Keratinocyte (primary cell): Measurements from ENCODE around the gene WNT4. TPM values are rescaled to one million over a fixed set of nuclear protein-coding genes. Genes with fewer than 3 reads are reported as not detected.
A peak's percentile ranks its signal among the peaks of the same experiment; 100 is the strongest.
"Not testable (repeated sequence)": the region's sequence is repeated elsewhere in the genome, so short reads cannot be mapped to it uniquely, and the experiment has no call there.

ENCODE experiments used
- DNase-seq: peaks from one replicate; pipeline ENCODE4 v3.0.0-alpha.2; 2011; ENCODE audit warnings: low read depth, missing footprints, low spot score
- FAIRE-seq: peaks from 2 replicates; lab custom pipeline; 2011; peaks lifted over from hg19 to GRCh38; lab: Jason Lieb, UNC
- H2AFZ ChIP-seq: 2 replicates; pipeline ENCODE4 v1.6.0; 2012; ENCODE audit warnings: low read length, control low read depth, inconsistent platforms; ENCODE audit not compliant: control insufficient read depth
- H3K27ac ChIP-seq: 2 replicates; pipeline ENCODE4 v1.5.1; 2011; ENCODE audit warnings: low read length; ENCODE audit not compliant: control insufficient read depth, insufficient read depth
- H3K27me3 ChIP-seq: 3 replicates; pipeline ENCODE4 v1.6.0; 2011; ENCODE audit warnings: low read length; ENCODE audit not compliant: control insufficient read depth, insufficient read depth; ENCODE audit errors: extremely low read depth
- H3K36me3 ChIP-seq, 2 experiments: 2 replicates in 1 of 2; 3 replicates in 1 of 2; pipeline ENCODE4 v1.5.1; 2011; ENCODE audit warnings: low read length in 2 of 2, mild to moderate bottlenecking in 1 of 2; ENCODE audit not compliant: control insufficient read depth in 2 of 2, insufficient read depth in 2 of 2; ENCODE audit errors: extremely low read depth in 1 of 2
- H3K4me1 ChIP-seq: 3 replicates; pipeline ENCODE4 v1.5.1; 2011; ENCODE audit warnings: low read length; ENCODE audit not compliant: control insufficient read depth, insufficient read depth; ENCODE audit errors: extremely low read depth
- H3K4me2 ChIP-seq: 3 replicates; pipeline ENCODE4 v1.6.0; 2011; ENCODE audit warnings: low read depth, low read length; ENCODE audit not compliant: control insufficient read depth, insufficient read depth; ENCODE audit errors: extremely low read depth
- H3K4me3 ChIP-seq, 3 experiments: fragments of 200-600 bp in 1 of 3; sonication (generic) in 1 of 3; 2 replicates in 2 of 3; 3 replicates in 1 of 3; pipeline ENCODE4 v1.5.1; 2011 to 2016; ENCODE audit warnings: low read length in 3 of 3, mild to moderate bottlenecking in 3 of 3, control low read depth in 2 of 3, inconsistent platforms in 1 of 3, low read depth in 1 of 3, mixed read lengths in 1 of 3, mixed run types in 1 of 3, moderate library complexity in 1 of 3; ENCODE audit not compliant: control insufficient read depth in 2 of 3, insufficient read depth in 2 of 3; ENCODE audit errors: extremely low read depth in 1 of 3
- H3K79me2 ChIP-seq: 2 replicates; pipeline ENCODE4 v1.6.0; 2012; ENCODE audit warnings: low read length; ENCODE audit not compliant: control insufficient read depth, insufficient read depth
- H3K9ac ChIP-seq: 3 replicates; pipeline ENCODE4 v1.6.0; 2011; ENCODE audit warnings: low read length; ENCODE audit not compliant: control insufficient read depth, insufficient read depth; ENCODE audit errors: extremely low read depth
- H3K9me1 ChIP-seq: 3 replicates; pipeline ENCODE4 v1.6.0; 2011; ENCODE audit warnings: low read length; ENCODE audit not compliant: control insufficient read depth, insufficient read depth; ENCODE audit errors: extremely low read depth
- H3K9me3 ChIP-seq: 2 replicates; pipeline ENCODE4 v1.5.1; 2012; ENCODE audit warnings: low read depth, low read length; ENCODE audit not compliant: control insufficient read depth
- H4K20me1 ChIP-seq: 3 replicates; pipeline ENCODE4 v1.6.0; 2011; ENCODE audit warnings: low read length; ENCODE audit not compliant: control insufficient read depth, insufficient read depth; ENCODE audit errors: extremely low read depth
- EZH2 ChIP-seq: IDR thresholded peaks from one replicate; pipeline ENCODE4 v1.6.1; 2012; ENCODE audit warnings: inconsistent platforms, mild to moderate bottlenecking, low read length, moderate library complexity
- dilution Hi-C: fragments of 300-500 bp; cut with MboI; formaldehyde crosslinking; loops from one replicate; pipeline ENCODE4 v1.7.0; 2020; ENCODE audit warnings: low sequenced_read_pairs; ENCODE audit not compliant: extremely low pct_ligation_motif_present
- polyA plus RNA-seq, 5 experiments: library from polyadenylated mRNA; depleted of rRNA in 3 of 5; stranded (reverse) in 3 of 5; stranded (forward) in 1 of 5; unstranded in 1 of 5; fragments of >200 nt; gene quantifications; 1 replicate in 1 of 5; 2 replicates in 3 of 5; 3 replicates in 1 of 5; pipeline versions ENCODE4 v1.2.1 to v1.2.3, GENCODE V29; 2011 to 2012; ENCODE audit warnings: missing spikeins in 2 of 5, low read depth in 1 of 5, low replicate concordance in 1 of 5
- TF ChIP-seq, protein P1 (sequence below), 3 experiments: IDR thresholded peaks in 1 of 3; conservative IDR thresholded peaks in 1 of 3; optimal IDR thresholded peaks in 1 of 3; 2 replicates in 2 of 3; 3 replicates in 1 of 3; pipeline versions ENCODE3 to v1.5.1; 2011; ENCODE audit warnings: low read length in 3 of 3, mild to moderate bottlenecking in 3 of 3, moderate library complexity in 2 of 3, control low read depth in 1 of 3, inconsistent platforms in 1 of 3; ENCODE audit not compliant: insufficient read depth in 2 of 3; ENCODE audit errors: extremely low read depth in 1 of 3

The WNT4 gene
- polyA plus RNA-seq, 1 donor (not counting 4 experiments of a cell fraction or from before 2014, with no cell fraction given), result 2.6 TPM

DNA sequence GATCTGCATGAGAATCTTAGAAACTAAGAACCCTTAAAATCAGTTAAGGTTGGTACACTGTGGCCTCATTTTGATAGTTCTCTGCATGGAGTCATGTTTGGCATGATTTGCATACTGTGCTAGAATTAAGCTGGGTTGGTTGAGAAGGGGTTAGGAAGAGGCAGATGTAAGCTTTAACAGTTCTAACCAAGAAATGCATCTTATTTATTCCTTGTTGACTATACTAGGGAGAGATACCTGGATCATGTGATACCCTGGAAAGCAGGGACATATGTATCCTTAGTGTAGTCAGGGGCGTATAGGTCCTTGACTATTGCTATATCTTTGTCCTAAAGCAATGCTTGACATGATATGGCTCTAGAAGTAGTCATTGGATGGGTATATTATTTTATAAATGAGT, 49.4 kb downstream of the WNT4 start:
- no peak for TF ChIP-seq EZH2
- TF ChIP-seq, protein P1, sequence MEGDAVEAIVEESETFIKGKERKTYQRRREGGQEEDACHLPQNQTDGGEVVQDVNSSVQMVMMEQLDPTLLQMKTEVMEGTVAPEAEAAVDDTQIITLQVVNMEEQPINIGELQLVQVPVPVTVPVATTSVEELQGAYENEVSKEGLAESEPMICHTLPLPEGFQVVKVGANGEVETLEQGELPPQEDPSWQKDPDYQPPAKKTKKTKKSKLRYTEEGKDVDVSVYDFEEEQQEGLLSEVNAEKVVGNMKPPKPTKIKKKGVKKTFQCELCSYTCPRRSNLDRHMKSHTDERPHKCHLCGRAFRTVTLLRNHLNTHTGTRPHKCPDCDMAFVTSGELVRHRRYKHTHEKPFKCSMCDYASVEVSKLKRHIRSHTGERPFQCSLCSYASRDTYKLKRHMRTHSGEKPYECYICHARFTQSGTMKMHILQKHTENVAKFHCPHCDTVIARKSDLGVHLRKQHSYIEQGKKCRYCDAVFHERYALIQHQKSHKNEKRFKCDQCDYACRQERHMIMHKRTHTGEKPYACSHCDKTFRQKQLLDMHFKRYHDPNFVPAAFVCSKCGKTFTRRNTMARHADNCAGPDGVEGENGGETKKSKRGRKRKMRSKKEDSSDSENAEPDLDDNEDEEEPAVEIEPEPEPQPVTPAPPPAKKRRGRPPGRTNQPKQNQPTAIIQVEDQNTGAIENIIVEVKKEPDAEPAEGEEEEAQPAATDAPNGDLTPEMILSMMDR (optimal IDR thresholded peaks at IDR 0.05 in 1 of 3, IDR thresholded peaks at IDR 0.05 in 1 of 3, conservative IDR thresholded peaks at IDR 0.05 in 1 of 3; ENCODE audit: extremely low read depth in 1 of 3, insufficient read depth in 2 of 3, low read length in 3 of 3), result no peak
- no peak overlapping the region for H3K27ac ChIP-seq
- no peak overlapping the region for H3K9ac ChIP-seq
- peaks cover 77% of the 10 kb centered on the region for H3K79me2 ChIP-seq
- H2AFZ ChIP-seq, result no peak overlapping the region
- peaks cover 18% of the 10 kb centered on the region for H3K4me1 ChIP-seq
- H3K27me3 ChIP-seq, result no peaks in the 10 kb centered on the region
- DNase-seq (no peak), FAIRE-seq (no peak)
- peaks cover 18 to 36% of the 10 kb centered on the region in 2 experiments for H3K36me3 ChIP-seq
- no peaks in the 10 kb centered on the region for H3K9me3 ChIP-seq
- dilution Hi-C loops, result no loop called here
- no peak overlapping the region for H3K4me2 ChIP-seq
- H3K9me1 ChIP-seq, result no peaks in the 10 kb centered on the region
- H4K20me1 ChIP-seq, result peaks cover 37% of the 10 kb centered on the region
- H3K4me3 ChIP-seq, result no peak overlapping the region

DNA sequence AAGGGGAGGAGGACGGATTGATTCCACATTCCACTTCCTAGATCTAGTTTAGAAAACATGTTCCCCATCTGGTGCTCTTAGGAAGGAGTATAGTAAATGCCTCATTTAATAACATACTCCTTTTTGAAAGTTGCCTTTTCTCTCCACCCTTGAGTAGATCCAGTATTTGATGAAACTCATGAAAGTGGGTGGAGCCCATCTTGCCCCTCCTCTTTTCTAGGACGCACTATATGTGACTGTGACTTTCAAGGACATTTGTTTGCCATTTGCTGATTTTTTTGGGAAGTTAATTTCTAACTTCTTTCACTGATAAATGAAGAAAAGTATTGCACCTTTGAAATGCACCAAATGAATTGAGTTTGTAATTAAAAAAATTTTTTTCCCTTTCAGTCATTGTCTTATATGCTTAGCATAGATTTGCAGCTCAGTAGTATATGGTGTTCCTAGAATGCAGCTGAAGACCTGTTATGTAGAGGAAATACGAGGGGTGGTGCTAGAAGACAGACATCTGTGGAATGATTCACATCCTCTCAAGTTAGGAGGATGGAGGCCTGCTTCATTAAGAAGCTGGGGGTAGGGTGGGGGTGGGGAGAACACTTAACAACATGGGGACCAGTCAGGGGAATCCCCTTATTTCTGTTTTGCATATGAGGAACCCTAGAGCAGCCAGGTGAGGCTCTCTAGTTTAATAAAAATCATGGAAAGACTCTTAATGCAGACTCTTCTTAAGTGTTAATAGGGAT, 50.7 kb downstream of the WNT4 start:
- Histone ChIP-seq H3K4me1 (peaks cover 19% of the 10 kb centered on the region), H4K20me1 (peaks cover 44% of the 10 kb centered on the region), H3K36me3 (peaks cover 22 to 34% of the 10 kb centered on the region in 2 experiments), H3K79me2 (peaks cover 79% of the 10 kb centered on the region)
- dilution Hi-C loops, H3K9ac ChIP-seq, H3K27ac ChIP-seq, H2AFZ ChIP-seq, H3K9me3 ChIP-seq, H3K4me3 ChIP-seq, H3K9me1 ChIP-seq, H3K4me2 ChIP-seq, H3K27me3 ChIP-seq: not testable (repeated sequence)
- FAIRE-seq (peak; percentile 64), DNase-seq (peak; percentile 53)
